Muscle of leg (tissue), 9 donors: Measurements from ENCODE around the gene PSMD4. TPM values are rescaled to one million over a fixed set of nuclear protein-coding genes. Genes with fewer than 3 reads are reported as not detected.

Experiments
- polyA plus RNA-seq, 8 donors: library from polyadenylated mRNA; unstranded; fragments of 120-200 nt; gene quantifications; one replicate each; pipeline versions ENCODE4 v1.2.1 to v1.2.3, GENCODE V29; 2013; ENCODE audit warnings: inconsistent platforms in 1 of 8, low replicate concordance in 1 of 8; ENCODE audit not compliant: insufficient read length in 8 of 8, insufficient read depth in 1 of 8
- total RNA-seq: library from RNA; stranded (reverse); fragments of 120-200 nt; gene quantifications from one replicate; pipeline ENCODE4 v1.2.4, GENCODE V29; 2013

PSMD4 gene
- total and polyA plus RNA-seq, 9 donors, result 122 to 183 (median 128) TPM

Other genes with a start within 250 kb of the PSMD4 start
- 15.7 TPM for gene MINDY1, start 247.8 kb upstream of the PSMD4 start, total RNA-seq
- gene MINDY1, start 247.8 kb upstream of the PSMD4 start, polyA plus RNA-seq, result 10 to 100 TPM; 15.8 to 20.4 (median 17.0) TPM
- 19.3 TPM for gene PRUNE1, start 246.3 kb upstream of the PSMD4 start, total RNA-seq
- 10 to 100 TPM; 23.4 to 29.8 (median 25.6) TPM for gene PRUNE1, start 246.3 kb upstream of the PSMD4 start, polyA plus RNA-seq
- gene BNIPL, start 218.1 kb upstream of the PSMD4 start, total RNA-seq, result 0.53 TPM
- 1 to 10 TPM in 3 of 8 donors, under 1 TPM in 5; 0.22 to 5.1 (median 0.69) TPM for gene BNIPL, start 218.1 kb upstream of the PSMD4 start, polyA plus RNA-seq
- gene C1orf56, start 207.0 kb upstream of the PSMD4 start, total RNA-seq, result 2.6 TPM
- 1 to 10 TPM; 4.7 to 8.6 (median 5.9) TPM for gene C1orf56, start 207.0 kb upstream of the PSMD4 start, polyA plus RNA-seq
- 42.6 TPM for gene CDC42SE1, start 195.1 kb upstream of the PSMD4 start, total RNA-seq
- 10 to 100 TPM; 47.5 to 68.4 (median 54.3) TPM for gene CDC42SE1, start 195.1 kb upstream of the PSMD4 start, polyA plus RNA-seq
- 5.5 TPM for gene MLLT11, start 194.3 kb upstream of the PSMD4 start, total RNA-seq
- 10 to 100 TPM; 11.0 to 20.1 (median 15.2) TPM for gene MLLT11, start 194.3 kb upstream of the PSMD4 start, polyA plus RNA-seq
- 8.2 TPM for gene GABPB2, start 184.0 kb upstream of the PSMD4 start, total RNA-seq
- 1 to 10 TPM; 3.7 to 6.3 (median 4.8) TPM for gene GABPB2, start 184.0 kb upstream of the PSMD4 start, polyA plus RNA-seq
- gene SEMA6C, start 108.1 kb upstream of the PSMD4 start, total RNA-seq, result 33.4 TPM
- gene SEMA6C, start 108.1 kb upstream of the PSMD4 start, polyA plus RNA-seq, result 100 to 1,000 TPM in 1 of 8 donors, 10 to 100 TPM in 7; 56.3 to 112 (median 88.1) TPM
- 3.0 TPM for gene TNFAIP8L2, start 98.1 kb upstream of the PSMD4 start, total RNA-seq
- gene TNFAIP8L2, start 98.1 kb upstream of the PSMD4 start, polyA plus RNA-seq, result 1 to 10 TPM; 1.5 to 2.5 (median 2.1) TPM
- gene LYSMD1, start 88.8 kb upstream of the PSMD4 start, total RNA-seq, result 14.1 TPM
- 10 to 100 TPM; 10.2 to 12.9 (median 11.6) TPM for gene LYSMD1, start 88.8 kb upstream of the PSMD4 start, polyA plus RNA-seq
- 53.6 TPM for gene SCNM1, start 88.6 kb upstream of the PSMD4 start, total RNA-seq
- gene SCNM1, start 88.6 kb upstream of the PSMD4 start, polyA plus RNA-seq, result 10 to 100 TPM; 32.9 to 42.8 (median 36.7) TPM
- gene TMOD4, start 78.8 kb upstream of the PSMD4 start, total RNA-seq, result 15.2 TPM
- 10 to 100 TPM; 15.4 to 38.4 (median 22.6) TPM for gene TMOD4, start 78.8 kb upstream of the PSMD4 start, polyA plus RNA-seq
- 45.0 TPM for gene VPS72, start 64.5 kb upstream of the PSMD4 start, total RNA-seq
- gene VPS72, start 64.5 kb upstream of the PSMD4 start, polyA plus RNA-seq, result 10 to 100 TPM; 44.2 to 59.9 (median 52.8) TPM
- 27.1 TPM for gene PIP5K1A, start 56.2 kb upstream of the PSMD4 start, total RNA-seq
- 10 to 100 TPM; 35.0 to 46.0 (median 38.3) TPM for gene PIP5K1A, start 56.2 kb upstream of the PSMD4 start, polyA plus RNA-seq
- gene ZNF687, start 27.6 kb downstream of the PSMD4 start, total RNA-seq, result 8.5 TPM
- gene ZNF687, start 27.6 kb downstream of the PSMD4 start, polyA plus RNA-seq, result 10 to 100 TPM; 11.1 to 14.8 (median 13.7) TPM
- 31.4 TPM for gene PI4KB, start 72.7 kb downstream of the PSMD4 start, total RNA-seq
- 10 to 100 TPM; 43.6 to 59.1 (median 51.9) TPM for gene PI4KB, start 72.7 kb downstream of the PSMD4 start, polyA plus RNA-seq
- 28.1 TPM for gene RFX5, start 92.5 kb downstream of the PSMD4 start, total RNA-seq
- 10 to 100 TPM; 20.2 to 30.3 (median 24.6) TPM for gene RFX5, start 92.5 kb downstream of the PSMD4 start, polyA plus RNA-seq
- gene SELENBP1, start 118.0 kb downstream of the PSMD4 start, total RNA-seq, result 31.2 TPM
- gene SELENBP1, start 118.0 kb downstream of the PSMD4 start, polyA plus RNA-seq, result 10 to 100 TPM; 28.2 to 50.1 (median 37.6) TPM
- gene PSMB4, start 144.8 kb downstream of the PSMD4 start, total RNA-seq, result 211 TPM
- gene PSMB4, start 144.8 kb downstream of the PSMD4 start, polyA plus RNA-seq, result 100 to 1,000 TPM; 158 to 193 (median 184) TPM
- gene POGZ, start 204.8 kb downstream of the PSMD4 start, total RNA-seq, result 37.7 TPM
- gene POGZ, start 204.8 kb downstream of the PSMD4 start, polyA plus RNA-seq, result 10 to 100 TPM; 45.3 to 66.0 (median 52.1) TPM